ENCODE data around the gene ZNF429. TPM values are rescaled to one million over a fixed set of nuclear protein-coding genes. Genes with fewer than 3 reads are reported as not detected.

The ZNF429 gene
- total RNA-seq, 2 donors from 2014 or later, result 7.2 to 9.8 TPM

DNA sequence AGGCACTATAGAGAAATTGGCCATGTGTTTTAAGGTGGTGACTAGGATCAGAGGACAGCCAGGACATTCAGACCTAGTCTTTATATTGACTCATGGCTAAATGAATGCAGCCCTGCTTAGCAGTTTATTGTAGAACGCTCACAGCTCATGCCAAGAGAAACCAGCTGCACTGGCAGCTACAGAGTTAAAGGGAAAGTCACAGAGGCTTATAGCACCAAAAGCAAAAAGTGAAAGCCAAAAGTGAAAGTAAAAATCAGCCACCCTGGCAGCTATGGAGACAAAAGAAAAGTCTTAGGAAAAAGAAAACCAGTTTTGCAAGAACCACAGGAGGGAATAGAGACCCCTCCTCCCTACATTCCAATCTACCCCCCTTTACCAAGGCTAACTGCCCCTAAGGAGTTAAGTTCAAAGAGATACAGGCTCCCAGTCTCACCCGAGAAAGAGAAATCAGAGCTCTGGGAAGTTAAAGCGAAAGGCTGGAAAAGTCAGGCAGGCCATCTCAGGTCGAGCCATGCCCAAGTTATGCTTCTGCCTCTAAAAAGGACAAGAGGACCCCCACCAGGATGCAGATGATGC, 99.0 kb downstream of the ZNF429 start:
- Histone ChIP-seq H3K27me3 (no peaks in the 10 kb centered on the region), H3K27ac (peak overlapping the region; percentile 78 to 82), H3K36me3 (no peaks in the 10 kb centered on the region), H3K4me1 (peaks cover 0 to 27% of the 10 kb centered on the region in 2 donors), H3K4me3 (peak overlapping the region; percentile 38 to 50), H3K9me3 (no peaks in the 10 kb centered on the region)
- TF ChIP-seq, protein P1, sequence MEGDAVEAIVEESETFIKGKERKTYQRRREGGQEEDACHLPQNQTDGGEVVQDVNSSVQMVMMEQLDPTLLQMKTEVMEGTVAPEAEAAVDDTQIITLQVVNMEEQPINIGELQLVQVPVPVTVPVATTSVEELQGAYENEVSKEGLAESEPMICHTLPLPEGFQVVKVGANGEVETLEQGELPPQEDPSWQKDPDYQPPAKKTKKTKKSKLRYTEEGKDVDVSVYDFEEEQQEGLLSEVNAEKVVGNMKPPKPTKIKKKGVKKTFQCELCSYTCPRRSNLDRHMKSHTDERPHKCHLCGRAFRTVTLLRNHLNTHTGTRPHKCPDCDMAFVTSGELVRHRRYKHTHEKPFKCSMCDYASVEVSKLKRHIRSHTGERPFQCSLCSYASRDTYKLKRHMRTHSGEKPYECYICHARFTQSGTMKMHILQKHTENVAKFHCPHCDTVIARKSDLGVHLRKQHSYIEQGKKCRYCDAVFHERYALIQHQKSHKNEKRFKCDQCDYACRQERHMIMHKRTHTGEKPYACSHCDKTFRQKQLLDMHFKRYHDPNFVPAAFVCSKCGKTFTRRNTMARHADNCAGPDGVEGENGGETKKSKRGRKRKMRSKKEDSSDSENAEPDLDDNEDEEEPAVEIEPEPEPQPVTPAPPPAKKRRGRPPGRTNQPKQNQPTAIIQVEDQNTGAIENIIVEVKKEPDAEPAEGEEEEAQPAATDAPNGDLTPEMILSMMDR (IDR thresholded peaks at IDR 0.05), result no peak
- no peak for DNase-seq (ENCODE audit: low spot score)

Other genes starting within 250 kb of the ZNF429 start
- 1 to 10 TPM; 3.6 to 6.3 TPM for gene ZNF708, start 176.2 kb upstream of the ZNF429 start, total RNA-seq
- gene ZNF738, start 146.6 kb upstream of the ZNF429 start, total RNA-seq, result 1 to 10 TPM; 2.2 to 2.3 TPM
- gene ZNF493, start 108.5 kb upstream of the ZNF429 start, total RNA-seq, result 1 to 10 TPM; 7.7 to 8.3 TPM